Heart left ventricle (tissue), 13 donors: ENCODE data around the gene ZACN.

ENCODE experiments used
- CTCF ChIP-seq, 12 donors: fragments of 200-600 bp; sonication (generic) in 4 of 12; IDR thresholded peaks; one replicate each; pipeline versions ENCODE4 v1.5.0 to v1.8.0; 2018 to 2022; ENCODE audit warnings: antibody characterized with exemption in 12 of 12, mild to moderate bottlenecking in 5 of 12
- POLR2A ChIP-seq, 2 donors: fragments of 450-650 bp; IDR thresholded peaks; one replicate each; pipeline ENCODE4 v1.6.1; 2017; ENCODE audit warnings: antibody characterized with exemption in 2 of 2, mild to moderate bottlenecking in 2 of 2, moderate library complexity in 2 of 2
- donor health status: ischemic (EF 13 %, LVEDD 7.1; RV severe dilation, severe dysfunction).
- donor health status: DM: no; HTN: yes; CAD: no.
- donor health status: DM: no; HTN: no; CAD: no.
- donor health status: ischemic (EF 25% LVEDD 6.9; RV normal size, moderate dysfunction).
- donor health status: ischemic (EF 25% LVEDD 5.7; RV mildly dilated, moderate dysfunction).
- donor health status: ischemic (EF 35%, LVEDD 5.7; RV mildly dilated, moderate dysfunction).
- donor health status: nonischemic (EF 11% LVEDD 7.7; RV severe dilation, severe dysfunction).
- donor health status: DM: yes; HTN: yes; CAD: no.
- donor health status: PGD.
- donor health status: ischemic (EF 29% LVEDD 5.4; RV normal size, mild dysfunction).
- donor health status: nonischemic (EF 23%, LVEDD 6.1; RV moderate dilation, normal function).

GRCh38 chr17:76082326-76083251, 3.6 kb downstream of the ZACN start:
- TF ChIP-seq CTCF (IDR thresholded peaks at IDR 0.05), result no peak
- TF ChIP-seq POLR2A (IDR thresholded peaks at IDR 0.05), result no peak
